HEK293 (cell line): ENCODE results near the gene FAM169A.

Experiments used
- CTCF ChIA-PET: fragments of 350-600 bp; formaldehyde crosslinking; extraction: SDS; loops from one replicate; lab custom pipeline; 2021; ENCODE audit warnings: antibody characterized with exemption; lab: Yijun Ruan, JAX
- POLR2A ChIA-PET: fragments of 300-600 bp; formaldehyde crosslinking; extraction: SDS; loops from one replicate; lab custom pipeline; 2020; ENCODE audit warnings: antibody characterized with exemption, inconsistent platforms; lab: Yijun Ruan, JAX
- H3K27ac ChIP-seq: fragments of 200-500 bp; sonication (Bioruptor generic); 2 replicates; pipeline ENCODE4 v1.5.1; 2014; ENCODE audit warnings: low read depth, low read length, control low read depth, inconsistent platforms; ENCODE audit errors: extremely low read depth
- H3K36me3 ChIP-seq, 2 experiments: fragments of 200-500 bp in 1 of 2; sonication (Bioruptor generic) in 1 of 2; 1 replicate in 1 of 2; 2 replicates in 1 of 2; pipeline ENCODE4 v1.5.1; 2014 to 2017; ENCODE audit warnings: inconsistent platforms in 2 of 2, low read length in 2 of 2; ENCODE audit not compliant: control insufficient read depth in 2 of 2, insufficient read depth in 1 of 2
- H3K4me1 ChIP-seq: fragments of 200-500 bp; sonication (Bioruptor generic); 2 replicates; pipeline ENCODE4 v1.5.1; 2014; ENCODE audit warnings: mild to moderate bottlenecking, low read length, inconsistent platforms; ENCODE audit not compliant: control insufficient read depth, insufficient read depth
- H3K4me3 ChIP-seq: 2 replicates; pipeline ENCODE4 v1.5.1; 2011; ENCODE audit warnings: low read depth, mild to moderate bottlenecking, control low read depth, low read length, moderate library complexity
- H3K9me3 ChIP-seq: fragments of 200-500 bp; sonication (Bioruptor generic); 2 replicates; pipeline ENCODE4 v1.5.1; 2014; ENCODE audit warnings: low read depth, low read length, inconsistent platforms; ENCODE audit not compliant: control insufficient read depth, insufficient read depth
- GLIS1 ChIP-seq: fragments of 450-650 bp; formaldehyde crosslinking; IDR thresholded peaks from 2 replicates; pipeline ENCODE4 v1.5.1; 2016; ENCODE audit warnings: missing biosample characterization, missing genetic modification characterization
- GLIS2 ChIP-seq: fragments of 450-650 bp; formaldehyde crosslinking; IDR thresholded peaks from 2 replicates; pipeline ENCODE4 v1.5.1; 2016; ENCODE audit warnings: missing biosample characterization, missing genetic modification characterization
- KLF16 ChIP-seq: fragments of 450-650 bp; formaldehyde crosslinking; IDR thresholded peaks from 2 replicates; pipeline ENCODE4 v1.5.1; 2017; ENCODE audit warnings: missing biosample characterization, missing genetic modification characterization
- RBAK ChIP-seq: fragments of 450-650 bp; formaldehyde crosslinking; IDR thresholded peaks from 2 replicates; pipeline ENCODE4 v1.5.1; 2016; ENCODE audit warnings: missing biosample characterization, missing genetic modification characterization
- REPIN1 ChIP-seq: fragments of 450-650 bp; formaldehyde crosslinking; IDR thresholded peaks from 2 replicates; pipeline ENCODE4 v1.5.1; 2017; ENCODE audit warnings: missing biosample characterization, missing genetic modification characterization, low read depth
- SCRT2 ChIP-seq: fragments of 450-650 bp; formaldehyde crosslinking; IDR thresholded peaks from 2 replicates; pipeline ENCODE4 v1.5.1; 2016; ENCODE audit warnings: missing biosample characterization, missing genetic modification characterization
- SP2 ChIP-seq: fragments of 450-650 bp; formaldehyde crosslinking; IDR thresholded peaks from 2 replicates; pipeline ENCODE4 v1.5.1; 2016; ENCODE audit warnings: missing biosample characterization, missing genetic modification characterization
- YY1 ChIP-seq: fragments of 450-650 bp; formaldehyde crosslinking; IDR thresholded peaks from 2 replicates; pipeline ENCODE4 v1.5.1; 2018; ENCODE audit warnings: missing biosample characterization, missing genetic modification characterization
- ZBTB10 ChIP-seq: fragments of 450-650 bp; formaldehyde crosslinking; IDR thresholded peaks from 2 replicates; pipeline ENCODE4 v1.5.1; 2016; ENCODE audit warnings: missing biosample characterization, missing genetic modification characterization
- ZNF18 ChIP-seq: fragments of 450-650 bp; formaldehyde crosslinking; IDR thresholded peaks from 2 replicates; pipeline ENCODE4 v1.5.1; 2016; ENCODE audit warnings: missing biosample characterization, missing genetic modification characterization
- ZNF19 ChIP-seq: fragments of 450-650 bp; formaldehyde crosslinking; IDR thresholded peaks from 2 replicates; pipeline ENCODE4; 2016; ENCODE audit warnings: missing biosample characterization, missing genetic modification characterization, low read depth
- ZNF221 ChIP-seq: fragments of 450-650 bp; formaldehyde crosslinking; IDR thresholded peaks from 2 replicates; pipeline ENCODE4 v1.5.1; 2017; ENCODE audit warnings: missing biosample characterization, missing genetic modification characterization, borderline replicate concordance
- ZNF302 ChIP-seq: fragments of 450-650 bp; formaldehyde crosslinking; IDR thresholded peaks from 2 replicates; pipeline ENCODE4 v1.5.1; 2016; ENCODE audit warnings: missing biosample characterization, missing genetic modification characterization, low read depth
- ZNF426 ChIP-seq: fragments of 450-650 bp; formaldehyde crosslinking; IDR thresholded peaks from 2 replicates; pipeline ENCODE4 v1.5.1; 2017; ENCODE audit warnings: missing biosample characterization, missing genetic modification characterization, mild to moderate bottlenecking, inconsistent platforms, moderate library complexity
- ZNF518A ChIP-seq: fragments of 450-650 bp; formaldehyde crosslinking; conservative IDR thresholded peaks from 2 replicates; pipeline ENCODE4 v1.5.1; 2016; ENCODE audit warnings: low read depth, missing biosample characterization, missing genetic modification characterization
- ZNF555 ChIP-seq: fragments of 450-650 bp; formaldehyde crosslinking; conservative IDR thresholded peaks from 2 replicates; pipeline ENCODE4 v1.5.1; 2017; ENCODE audit warnings: missing biosample characterization, mild to moderate bottlenecking, missing genetic modification characterization, inconsistent platforms
- ZNF560 ChIP-seq: fragments of 450-650 bp; formaldehyde crosslinking; IDR thresholded peaks from 2 replicates; pipeline ENCODE4 v1.5.1; 2017; ENCODE audit warnings: missing biosample characterization, missing genetic modification characterization, borderline replicate concordance
- ZNF621 ChIP-seq: fragments of 450-650 bp; formaldehyde crosslinking; IDR thresholded peaks from 2 replicates; pipeline ENCODE4 v1.5.1; 2017; ENCODE audit warnings: missing biosample characterization, missing genetic modification characterization
- ZNF677 ChIP-seq: fragments of 450-650 bp; IDR thresholded peaks from 2 replicates; pipeline ENCODE4 v1.5.0; 2018; ENCODE audit warnings: missing biosample characterization, mild to moderate bottlenecking, missing genetic modification characterization, moderate library complexity
- ZNF785 ChIP-seq: fragments of 450-650 bp; formaldehyde crosslinking; IDR thresholded peaks from 2 replicates; pipeline ENCODE4 v1.5.1; 2016; ENCODE audit warnings: missing biosample characterization, missing genetic modification characterization
- ZNF837 ChIP-seq: fragments of 450-650 bp; formaldehyde crosslinking; IDR thresholded peaks from 2 replicates; pipeline ENCODE4 v1.5.1; 2016; ENCODE audit warnings: missing biosample characterization, missing genetic modification characterization

FAM169A gene

GRCh38 chr5:74765929-74766328, 100.3 kb downstream of the FAM169A start:
- peaks cover 28 to 52% of the 10 kb centered on the region in 2 experiments for H3K36me3 ChIP-seq
- H3K9me3 ChIP-seq: no peaks in the 10 kb centered on the region
- H3K4me3 ChIP-seq: peak overlapping the region; percentile 93
- H3K4me1 ChIP-seq: no peaks in the 10 kb centered on the region
- no peak overlapping the region for H3K27ac ChIP-seq
- ChIA-PET CTCF (interaction anchor here (0.9 to 1.9 kb wide), 3 partner anchors 10 to 124 kb away, joined by 3 to 5 read pairs (median 3); no protein-coding TSS in a partner anchor), POLR2A (interaction anchor here (1.0 kb wide), 1 partner anchor 571 kb away, joined by 3 read pairs; the partner anchor contains the start of gene HMGCR)
- no peak for TF ChIP-seq ZNF677 (tag by site-specific recombination)

GRCh38 chr5:74765201-74765600, 101.0 kb downstream of the FAM169A start:
- Histone ChIP-seq H3K27ac (no peak overlapping the region), H3K4me3 (no peak overlapping the region), H3K36me3 (peaks cover 28 to 51% of the 10 kb centered on the region in 2 experiments), H3K9me3 (no peaks in the 10 kb centered on the region), H3K4me1 (no peaks in the 10 kb centered on the region)
- TF ChIP-seq GLIS1 (tag by site-specific recombination): no peak
- no peak for TF ChIP-seq GLIS2
- no peak for TF ChIP-seq ZNF555 (tag by site-specific recombination)
- TF ChIP-seq ZNF785 (tag by site-specific recombination): no peak
- CTCF ChIA-PET: interaction anchor here (0.9 to 1.9 kb wide), 2 partner anchors 10 to 70 kb away, joined by 3 to 5 read pairs; no protein-coding TSS in a partner anchor
- POLR2A ChIA-PET: no interaction called here

GRCh38 chr5:74763504-74763903, 102.7 kb downstream of the FAM169A start:
- Histone ChIP-seq H3K4me1 (no peaks in the 10 kb centered on the region), H3K36me3 (peaks cover 29 to 48% of the 10 kb centered on the region in 2 experiments), H3K4me3 (no peak overlapping the region), H3K27ac (no peak overlapping the region), H3K9me3 (no peaks in the 10 kb centered on the region)
- ChIA-PET CTCF (interaction anchor here (0.7 to 1.4 kb wide), 3 partner anchors 29 to 61 kb away, joined by 3 to 5 read pairs (median 4); no protein-coding TSS in a partner anchor), POLR2A (no interaction called here)
- TF ChIP-seq SP2 (tag by site-specific recombination): no peak
- no peak for TF ChIP-seq ZNF221 (tag by site-specific recombination)
- no peak for TF ChIP-seq RBAK (tag by site-specific recombination)
- TF ChIP-seq SCRT2: no peak
- no peak for TF ChIP-seq ZNF518A (tag by site-specific recombination)
- TF ChIP-seq ZNF302 (tag by site-specific recombination): no peak
- TF ChIP-seq ZBTB10 (tag by site-specific recombination): no peak
- no peak for TF ChIP-seq ZNF837
- no peak for TF ChIP-seq ZNF560
- TF ChIP-seq REPIN1 (tag by site-specific recombination): no peak
- TF ChIP-seq YY1 (tag by site-specific recombination): no peak
- no peak for TF ChIP-seq ZNF426
- TF ChIP-seq KLF16 (tag by site-specific recombination): no peak
- no peak for TF ChIP-seq ZNF18 (tag by site-specific recombination)
- TF ChIP-seq ZNF555 (tag by site-specific recombination): no peak
- no peak for TF ChIP-seq ZNF19 (tag by site-specific recombination)
- no peak for TF ChIP-seq ZNF621 (tag by site-specific recombination)
